Hair follicle dermal papilla cell (primary cell): ENCODE results near the gene MICAL2. TPM values are rescaled to one million over a fixed set of nuclear protein-coding genes. Genes with fewer than 3 reads are reported as not detected.

Experiments
- small RNA-seq: library from RNA; depleted of rRNA; stranded (forward); fragments of <200 nt; gene quantifications from one replicate; pipeline ENCODE3, GENCODE V24; 2012
- total RNA-seq: library from RNA; depleted of rRNA; stranded (reverse); fragments of >200 nt; gene quantifications from 2 replicates; pipeline ENCODE4 v1.2.3, GENCODE V29; 2012

MICAL2 gene, protein sequence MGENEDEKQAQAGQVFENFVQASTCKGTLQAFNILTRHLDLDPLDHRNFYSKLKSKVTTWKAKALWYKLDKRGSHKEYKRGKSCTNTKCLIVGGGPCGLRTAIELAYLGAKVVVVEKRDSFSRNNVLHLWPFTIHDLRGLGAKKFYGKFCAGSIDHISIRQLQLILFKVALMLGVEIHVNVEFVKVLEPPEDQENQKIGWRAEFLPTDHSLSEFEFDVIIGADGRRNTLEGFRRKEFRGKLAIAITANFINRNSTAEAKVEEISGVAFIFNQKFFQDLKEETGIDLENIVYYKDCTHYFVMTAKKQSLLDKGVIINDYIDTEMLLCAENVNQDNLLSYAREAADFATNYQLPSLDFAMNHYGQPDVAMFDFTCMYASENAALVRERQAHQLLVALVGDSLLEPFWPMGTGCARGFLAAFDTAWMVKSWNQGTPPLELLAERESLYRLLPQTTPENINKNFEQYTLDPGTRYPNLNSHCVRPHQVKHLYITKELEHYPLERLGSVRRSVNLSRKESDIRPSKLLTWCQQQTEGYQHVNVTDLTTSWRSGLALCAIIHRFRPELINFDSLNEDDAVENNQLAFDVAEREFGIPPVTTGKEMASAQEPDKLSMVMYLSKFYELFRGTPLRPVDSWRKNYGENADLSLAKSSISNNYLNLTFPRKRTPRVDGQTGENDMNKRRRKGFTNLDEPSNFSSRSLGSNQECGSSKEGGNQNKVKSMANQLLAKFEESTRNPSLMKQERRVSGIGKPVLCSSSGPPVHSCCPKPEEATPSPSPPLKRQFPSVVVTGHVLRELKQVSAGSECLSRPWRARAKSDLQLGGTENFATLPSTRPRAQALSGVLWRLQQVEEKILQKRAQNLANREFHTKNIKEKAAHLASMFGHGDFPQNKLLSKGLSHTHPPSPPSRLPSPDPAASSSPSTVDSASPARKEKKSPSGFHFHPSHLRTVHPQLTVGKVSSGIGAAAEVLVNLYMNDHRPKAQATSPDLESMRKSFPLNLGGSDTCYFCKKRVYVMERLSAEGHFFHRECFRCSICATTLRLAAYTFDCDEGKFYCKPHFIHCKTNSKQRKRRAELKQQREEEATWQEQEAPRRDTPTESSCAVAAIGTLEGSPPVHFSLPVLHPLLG
- 190 and 211 TPM in 2 replicates for total RNA-seq

DNA sequence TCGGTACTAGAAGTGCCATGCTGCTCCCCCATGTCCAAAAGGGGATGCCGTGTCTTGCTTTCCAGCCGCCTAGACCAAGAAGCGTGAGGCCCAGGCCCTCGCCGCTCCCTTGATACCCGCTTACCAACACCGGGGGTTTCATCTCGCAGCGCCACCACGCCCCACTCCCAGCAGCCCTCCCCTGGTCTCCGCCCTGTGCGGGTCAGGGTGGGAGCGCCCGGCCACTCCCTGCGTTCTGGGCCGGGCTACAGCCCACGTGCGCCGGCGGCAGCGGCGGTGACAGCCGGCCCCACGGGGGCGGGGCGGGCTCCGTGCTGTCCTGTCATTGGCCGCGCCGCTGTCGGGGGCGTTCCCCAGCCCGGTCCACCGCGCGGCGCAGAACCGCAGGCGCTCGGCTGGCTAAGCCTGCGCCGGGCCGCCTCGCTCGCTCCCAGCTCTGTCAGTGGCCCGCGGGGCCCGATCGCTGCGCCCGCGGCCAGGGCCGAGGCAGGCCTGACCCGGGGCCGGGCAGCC lies at the start of gene MICAL2:
Gene MICAL2 (plus strand): TSS at position 390 of the 513 bp plus-strand sequence. CDS start 51,566 bp downstream, outside the sequence.

Small RNA genes lying within 50 kb of the gene (small RNA-seq; reads per million reads assigned to genes)
- gene MIR6124: not detected

Other genes with a start within 250 kb of the MICAL2 start
- gene DKK3, start 102.0 kb upstream of the MICAL2 start, total RNA-seq: 449 and 551 TPM in 2 replicates